Activated CD4-positive, alpha-beta T cell treated with anti-CD3 and anti-CD28 coated beads, Interleukin-2, amount 50 U/mL, for 1 hour (primary cell): Measurements from ENCODE around the gene PLCL2.
"Not testable (repeated sequence)": the region's sequence is repeated elsewhere in the genome, so short reads cannot be mapped to it uniquely, and the experiment has no call there.

ENCODE experiments used
- DNase-seq: peaks from one replicate; pipeline ENCODE4 v3.0.0-alpha.2; 2020

PLCL2 gene

DNA sequence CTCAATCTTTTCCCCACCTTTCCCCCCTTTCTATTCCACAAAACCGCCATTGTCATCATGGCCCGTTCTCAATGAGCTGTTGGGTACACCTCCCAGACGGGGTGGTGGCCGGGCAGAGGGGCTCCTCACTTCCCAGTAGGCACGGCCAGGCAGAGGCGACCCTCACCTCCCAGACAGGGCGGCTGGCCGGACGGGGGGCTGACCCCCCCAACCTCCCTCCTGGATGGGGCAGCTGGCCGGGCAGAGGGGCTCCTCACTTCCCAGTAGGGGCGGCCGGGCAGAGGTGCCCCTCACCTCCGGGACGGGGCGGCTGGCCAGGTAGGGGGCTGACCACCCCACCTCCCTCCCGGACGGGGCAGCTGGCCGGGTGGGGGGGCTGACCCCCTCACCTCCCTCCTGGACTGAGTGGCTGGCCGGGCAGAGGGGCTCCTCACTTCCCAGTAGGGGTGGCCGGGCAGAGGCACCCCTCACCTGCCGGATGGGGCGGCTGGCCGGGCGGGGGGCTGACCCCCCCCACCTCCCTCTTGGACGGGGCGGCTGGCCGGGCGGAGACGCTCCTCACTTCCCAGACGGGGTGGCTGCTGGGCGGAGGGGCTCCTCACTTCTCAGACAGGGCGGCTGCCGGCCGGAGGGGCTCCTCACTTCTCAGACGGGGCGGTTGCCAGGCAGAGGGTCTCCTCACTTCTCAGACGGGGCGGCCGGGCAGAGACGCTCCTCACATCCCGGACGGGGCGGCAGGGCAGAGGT lies 95.2 kb downstream of the PLCL2 start:
- DNase-seq, result not testable (repeated sequence)

DNA sequence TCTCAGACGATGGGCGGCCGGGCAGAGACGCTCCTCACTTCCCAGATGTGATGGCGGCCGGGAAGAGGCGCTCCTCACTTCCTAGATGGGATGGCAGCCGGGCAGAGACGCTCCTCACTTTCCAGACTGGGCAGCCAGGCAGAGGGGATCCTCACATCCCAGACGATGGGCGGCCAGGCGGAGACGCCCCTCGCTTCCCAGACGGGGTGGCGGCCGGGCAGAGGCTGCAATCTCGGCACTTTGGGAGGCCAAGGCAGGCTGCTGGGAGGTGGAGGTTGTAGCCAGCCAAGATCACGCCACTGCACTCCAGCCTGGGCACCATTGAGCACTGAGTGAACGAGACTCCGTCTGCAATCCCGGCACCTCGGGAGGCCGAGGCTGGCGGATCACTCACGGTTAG lies 95.8 kb downstream of the PLCL2 start:
- DNase-seq, result not testable (repeated sequence)

DNA sequence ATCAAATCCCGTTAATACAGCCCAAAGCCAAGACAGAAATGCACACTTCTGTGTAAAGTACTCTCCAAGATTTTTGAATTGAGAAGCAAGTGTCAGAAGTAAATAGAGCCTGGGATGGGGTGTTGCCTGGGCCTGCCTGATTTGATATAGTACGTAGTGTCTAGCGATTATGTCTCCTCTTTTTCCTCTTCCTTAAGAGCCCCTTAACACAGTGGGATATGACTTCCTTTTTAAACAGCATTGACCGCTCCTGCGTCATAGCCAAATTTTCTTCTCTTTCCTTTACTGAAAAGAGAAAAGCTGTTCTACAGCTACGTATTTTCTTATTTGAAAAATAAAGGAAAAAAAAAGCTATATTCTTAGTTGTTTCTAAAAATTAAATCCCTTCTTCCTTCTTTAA lies 97.7 kb downstream of the PLCL2 start:
- DNase-seq, result no peak

DNA sequence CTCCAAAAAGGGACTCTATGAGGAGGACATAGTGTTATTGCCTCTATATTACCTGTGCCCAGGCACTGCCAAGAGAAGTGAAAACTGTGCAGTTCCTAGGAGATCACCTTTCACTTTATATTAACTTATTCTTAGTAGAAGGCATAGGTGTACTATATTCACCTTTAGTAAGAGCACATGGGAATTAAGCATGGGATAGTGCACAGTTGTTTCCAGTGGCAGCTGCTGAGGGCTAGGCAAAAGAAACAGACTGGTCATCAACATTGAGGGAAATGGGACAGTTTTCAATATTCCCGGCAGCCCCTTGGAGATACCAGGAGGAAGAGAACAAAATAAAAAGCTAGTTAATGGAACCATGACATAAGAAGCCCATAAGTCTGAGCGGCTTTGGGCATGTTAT lies 100.9 kb downstream of the PLCL2 start:
- no peak for DNase-seq

DNA sequence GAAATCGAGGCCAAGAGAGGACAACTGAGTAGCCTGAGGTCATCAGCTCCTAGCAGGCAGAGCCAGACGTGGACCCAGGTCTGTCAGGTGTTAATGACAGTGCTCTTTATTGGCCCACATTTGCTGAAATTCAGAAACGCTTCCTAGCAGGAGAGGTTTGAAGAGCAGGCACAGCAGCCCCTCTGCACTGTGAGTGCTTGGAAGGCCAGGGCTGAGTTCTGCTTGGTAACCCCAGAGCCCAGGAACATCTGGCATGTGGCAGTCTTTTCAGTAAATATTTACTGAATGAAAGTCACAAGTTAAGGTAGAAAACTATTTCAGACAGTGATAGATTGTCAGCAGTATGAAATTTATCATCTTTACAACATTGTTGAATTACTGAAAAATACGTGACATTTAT lies 102.4 kb downstream of the PLCL2 start:
- no peak for DNase-seq

DNA sequence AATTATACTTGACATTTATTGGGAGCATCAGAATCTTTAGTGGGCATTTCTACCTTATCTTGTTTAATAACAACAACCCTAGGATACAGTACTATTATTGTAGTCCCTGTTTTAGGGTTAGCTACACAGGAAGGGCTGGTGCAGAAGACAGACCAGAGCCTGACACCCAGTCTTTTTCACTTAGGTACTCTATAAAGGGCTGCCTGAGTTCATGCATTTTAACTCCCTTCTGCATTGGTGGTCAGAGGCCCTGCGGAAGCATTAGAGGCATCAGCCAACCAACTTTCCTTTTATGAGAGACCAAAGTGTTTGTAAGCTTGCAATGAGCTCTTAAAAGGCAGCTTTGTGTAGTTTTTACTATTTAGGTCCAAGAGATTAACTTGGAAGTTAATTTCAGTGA lies 105.4 kb downstream of the PLCL2 start:
- no peak for DNase-seq

DNA sequence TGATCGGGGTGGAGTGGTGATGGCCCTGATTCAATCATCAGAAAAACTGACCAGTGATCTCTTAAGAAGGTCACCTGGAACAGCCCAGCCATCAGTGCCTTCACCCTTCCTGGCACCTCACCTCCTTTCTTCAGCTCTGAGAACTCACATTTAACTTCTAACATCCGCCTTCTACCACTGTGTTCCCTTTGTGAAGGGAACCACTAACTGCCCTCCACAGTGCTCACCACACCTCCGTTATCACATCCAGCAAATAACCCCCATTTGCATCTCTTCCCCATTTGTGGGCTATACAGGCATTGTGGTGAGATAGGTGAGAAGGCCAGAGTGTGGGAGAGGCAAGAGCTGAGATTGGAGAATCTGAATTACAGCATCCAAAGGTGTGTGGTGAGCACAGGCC lies 107.4 kb downstream of the PLCL2 start:
- no peak for DNase-seq

DNA sequence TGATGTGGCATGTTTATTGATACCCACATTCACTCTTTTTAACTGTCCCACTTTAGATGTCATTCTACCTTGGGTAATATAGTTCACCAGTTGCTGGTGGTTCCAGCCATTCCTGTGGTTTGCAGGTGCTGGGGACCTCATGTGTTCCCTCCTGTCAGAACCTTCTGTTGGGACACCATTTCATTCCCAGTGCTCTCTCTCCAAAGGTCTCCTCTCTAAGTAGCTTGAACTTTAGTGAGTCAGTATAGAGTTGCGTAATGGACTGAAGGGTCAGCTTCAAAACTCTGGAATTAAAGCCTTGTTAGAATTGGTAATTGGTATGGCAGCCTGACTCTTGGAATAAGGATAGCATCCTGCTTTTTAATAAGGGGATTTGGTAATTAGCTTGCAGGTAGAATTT lies 108.5 kb downstream of the PLCL2 start:
- no peak for DNase-seq

DNA sequence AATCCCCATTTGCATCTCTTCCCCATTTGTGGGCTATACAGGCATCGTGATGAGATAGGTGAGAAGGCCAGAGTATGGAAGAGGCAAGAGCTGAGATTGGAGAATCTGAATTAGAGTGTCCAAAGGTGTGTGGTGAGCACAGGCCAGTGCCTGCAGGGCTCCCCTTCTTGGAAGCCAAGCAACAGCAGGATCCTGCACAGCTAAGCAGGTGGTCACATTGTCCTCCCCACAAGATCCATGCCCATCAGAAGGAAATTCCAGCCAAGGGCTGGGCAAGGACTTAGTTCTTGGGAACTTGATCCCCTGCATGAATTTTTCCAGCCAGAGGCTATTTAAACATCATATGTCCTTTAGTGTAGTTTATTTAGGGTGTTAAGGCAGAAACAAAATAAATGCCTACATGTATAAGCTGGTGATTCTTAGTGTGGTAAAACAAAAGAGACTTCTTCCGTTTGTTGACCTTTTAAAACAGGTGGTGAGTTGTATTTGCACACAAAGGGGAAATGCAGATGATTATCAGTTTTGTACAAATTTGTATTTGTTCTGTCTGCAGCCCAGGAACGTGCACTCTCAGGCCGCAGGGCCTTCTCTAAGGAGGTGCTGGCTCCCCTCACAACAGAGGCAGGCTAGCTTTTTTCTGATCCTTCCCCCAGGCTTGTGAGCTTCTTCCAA lies 110.2 kb downstream of the PLCL2 start:
- DNase-seq, result no peak

DNA sequence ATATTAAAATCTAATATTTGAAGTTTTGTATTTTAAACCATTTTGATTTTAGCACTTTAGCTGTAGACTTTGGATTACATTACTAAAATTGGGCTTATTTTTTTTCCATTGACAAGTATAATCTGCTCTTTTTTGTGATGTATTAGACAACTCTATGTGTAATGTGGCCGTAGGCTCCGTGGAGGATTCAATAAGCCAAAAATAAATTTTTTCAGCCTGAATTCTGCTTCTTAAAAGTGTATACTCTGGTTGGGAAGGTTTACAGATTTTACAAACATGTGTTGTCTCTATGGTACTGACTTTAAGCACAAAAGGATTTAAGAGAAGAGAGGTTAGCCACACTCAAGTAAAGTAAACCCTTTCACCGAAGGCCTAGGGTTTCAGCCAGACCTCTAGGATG lies 110.8 kb downstream of the PLCL2 start:
- DNase-seq, result no peak

DNA sequence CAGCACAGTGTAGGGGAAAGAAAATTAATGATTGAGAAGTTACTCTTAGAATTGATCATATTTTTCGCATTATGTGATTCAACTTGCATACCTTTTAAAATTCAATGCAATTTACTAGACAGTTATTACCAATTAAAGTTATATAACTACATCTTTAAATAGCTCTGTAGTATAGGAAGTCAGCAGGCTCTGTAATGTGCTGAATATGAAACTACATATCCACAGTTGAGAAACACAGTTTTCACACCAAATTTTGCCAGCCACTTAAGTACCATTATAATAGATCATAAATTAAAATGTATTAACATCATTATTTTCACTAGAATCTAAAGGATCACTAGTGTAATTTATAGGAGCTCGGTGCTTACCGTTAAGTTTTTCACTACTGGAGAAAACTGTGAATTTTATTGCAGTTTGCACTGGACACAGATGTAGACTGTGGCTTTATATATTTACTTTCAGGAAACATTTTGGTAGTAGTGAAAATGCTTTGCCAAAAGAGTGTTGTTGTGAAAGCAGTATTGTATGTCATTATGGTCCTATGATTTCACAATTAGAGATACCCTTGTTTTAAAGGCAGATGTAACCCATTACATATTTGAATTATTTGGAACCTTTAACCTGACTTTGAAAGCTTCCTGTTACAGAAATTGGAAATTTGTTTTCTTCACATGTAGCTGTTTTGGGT lies 113.6 kb downstream of the PLCL2 start:
- no peak for DNase-seq

DNA sequence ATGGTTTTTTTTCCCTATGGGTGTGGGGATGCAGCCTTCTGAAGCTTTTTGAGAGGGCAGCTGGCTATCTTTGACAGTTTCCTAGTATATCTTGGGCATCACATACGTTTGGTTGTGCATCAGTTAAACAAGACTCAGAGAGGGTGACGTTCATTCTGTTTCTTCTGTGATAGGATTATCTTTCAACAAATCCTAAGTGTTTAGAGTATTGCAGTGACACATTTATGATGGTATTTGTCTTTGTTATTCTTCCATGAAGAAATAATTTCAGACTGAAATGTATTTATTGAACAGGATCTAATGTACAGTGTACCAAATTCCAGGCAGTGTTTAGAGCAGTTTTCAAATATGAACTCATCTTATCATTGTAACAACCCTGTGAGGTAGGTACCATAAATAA lies 114.4 kb downstream of the PLCL2 start:
- no peak for DNase-seq

DNA sequence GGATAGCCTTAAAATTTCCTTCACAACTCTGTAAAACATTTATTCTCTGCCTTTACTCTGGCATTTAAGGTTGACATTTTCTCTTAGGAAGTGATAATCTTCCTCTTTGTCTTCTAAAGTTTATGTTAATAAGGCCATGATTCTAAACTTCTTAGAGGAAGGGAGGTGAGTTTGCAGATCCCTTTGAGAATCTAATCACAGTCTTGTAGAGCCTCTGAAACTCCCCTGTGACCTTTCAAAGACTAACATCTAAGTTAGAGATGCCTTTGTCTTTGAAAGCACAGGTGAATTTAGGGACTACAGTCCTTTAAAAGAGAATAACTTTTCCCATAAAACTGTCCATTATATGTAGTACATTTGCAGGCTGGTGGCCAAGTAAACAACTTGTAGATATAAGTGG lies 115.1 kb downstream of the PLCL2 start:
- no peak for DNase-seq

DNA sequence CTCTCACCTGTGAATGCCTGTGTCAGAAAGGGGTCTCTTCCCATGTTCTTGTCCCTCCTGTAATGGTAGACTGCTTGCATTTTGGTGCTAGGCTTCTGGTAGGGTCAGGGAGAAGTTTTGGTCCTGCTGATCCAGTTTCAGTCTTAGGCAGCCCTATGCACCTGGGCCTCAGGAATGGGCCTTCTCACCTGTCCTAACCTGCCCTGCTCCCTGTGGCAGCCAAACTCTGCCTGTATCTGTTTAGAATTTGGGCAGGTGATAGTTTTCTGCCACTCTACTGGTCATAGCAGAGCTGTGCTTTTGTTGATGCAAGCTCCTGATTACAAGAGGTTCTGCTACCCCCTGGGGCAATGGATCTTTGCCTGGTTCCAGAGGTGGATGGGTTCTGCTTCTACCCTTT lies 118.7 kb downstream of the PLCL2 start:
- DNase-seq, result no peak

DNA sequence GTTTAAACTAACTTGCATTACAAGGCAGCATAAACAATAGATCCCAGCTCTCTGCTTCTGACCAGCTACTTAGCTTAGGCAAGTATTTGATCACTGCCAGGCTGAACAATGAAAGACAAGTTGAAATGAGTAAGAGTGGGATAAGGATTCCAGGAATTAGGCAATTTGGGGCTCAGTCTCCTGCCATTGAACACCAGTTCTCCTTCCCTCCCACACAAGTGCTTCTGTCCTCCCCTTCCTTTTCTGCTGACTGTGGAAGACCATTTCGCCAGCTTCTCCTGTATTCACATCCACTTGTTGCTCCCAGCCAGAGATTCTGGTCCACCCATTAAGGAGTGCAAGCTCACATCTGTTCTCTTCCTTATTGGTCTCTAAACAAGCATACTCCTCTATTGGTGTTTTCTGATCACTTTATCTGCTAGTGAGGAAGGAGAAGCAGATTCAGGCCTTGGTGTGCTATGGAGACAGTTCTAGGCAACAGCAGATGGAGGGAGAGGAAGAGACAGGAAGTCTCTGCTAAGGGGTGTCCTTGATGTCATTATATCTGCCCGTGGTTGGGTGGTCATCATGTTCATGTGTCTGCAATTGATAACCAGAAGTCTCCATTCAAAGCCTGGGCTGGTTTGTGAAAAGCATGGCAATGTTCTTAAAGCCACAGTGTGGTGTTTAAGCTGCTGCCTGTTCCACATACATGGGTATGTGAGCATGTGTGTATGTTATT lies 121.5 kb downstream of the PLCL2 start:
- DNase-seq, result no peak

DNA sequence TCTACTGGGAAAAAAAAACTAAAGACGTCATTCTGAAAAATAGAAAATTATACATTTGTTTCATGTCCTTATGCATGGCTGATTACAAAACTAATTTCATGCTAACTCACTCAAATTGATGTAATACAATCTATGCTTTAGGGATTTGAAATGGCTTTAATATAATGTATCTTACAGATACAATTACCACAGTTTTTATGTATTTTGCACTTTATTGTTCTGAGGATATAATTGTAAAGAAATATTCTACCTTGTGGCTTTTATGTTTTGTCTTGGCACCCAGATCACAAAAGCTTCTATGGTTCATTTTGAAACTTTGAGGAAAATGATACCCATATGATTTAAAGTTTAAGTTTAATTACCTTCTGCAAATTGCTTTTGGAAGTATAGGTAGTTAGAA lies 122.5 kb downstream of the PLCL2 start:
- DNase-seq, result no peak

DNA sequence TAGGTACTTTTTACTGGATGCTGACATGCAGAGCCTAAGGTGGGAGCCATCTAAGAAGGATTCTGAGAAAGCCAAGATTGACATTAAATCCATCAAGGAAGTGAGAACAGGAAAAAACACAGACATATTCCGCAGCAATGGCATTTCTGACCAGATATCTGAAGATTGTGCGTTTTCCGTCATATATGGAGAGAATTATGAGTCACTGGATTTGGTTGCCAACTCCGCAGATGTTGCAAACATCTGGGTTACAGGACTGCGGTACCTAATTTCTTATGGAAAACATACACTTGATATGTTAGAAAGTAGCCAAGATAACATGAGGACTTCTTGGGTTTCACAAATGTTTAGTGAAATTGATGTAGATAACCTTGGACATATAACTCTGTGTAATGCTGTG lies 125.1 kb downstream of the PLCL2 start:
- DNase-seq, result no peak

DNA sequence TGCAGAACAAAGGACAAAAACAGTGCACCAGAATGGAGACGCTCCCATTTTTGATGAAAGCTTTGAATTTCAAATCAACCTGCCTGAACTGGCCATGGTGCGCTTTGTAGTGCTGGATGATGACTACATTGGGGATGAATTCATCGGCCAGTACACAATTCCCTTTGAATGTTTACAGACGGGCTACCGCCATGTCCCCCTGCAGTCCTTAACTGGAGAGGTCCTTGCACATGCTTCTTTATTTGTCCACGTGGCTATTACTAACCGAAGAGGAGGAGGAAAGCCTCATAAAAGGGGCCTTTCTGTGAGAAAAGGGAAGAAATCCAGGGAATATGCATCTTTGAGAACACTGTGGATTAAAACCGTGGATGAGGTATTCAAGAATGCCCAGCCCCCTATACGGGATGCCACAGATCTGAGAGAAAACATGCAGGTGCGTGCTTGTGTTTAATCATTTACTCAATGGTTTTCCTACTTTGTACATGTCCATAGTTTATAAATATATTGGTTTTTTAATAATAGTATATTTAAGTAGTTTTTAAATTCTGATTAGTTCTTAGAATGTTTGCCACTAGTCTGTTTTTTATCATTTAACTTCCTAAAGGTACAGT lies 127.1 kb downstream of the PLCL2 start:
- DNase-seq, result no peak

DNA sequence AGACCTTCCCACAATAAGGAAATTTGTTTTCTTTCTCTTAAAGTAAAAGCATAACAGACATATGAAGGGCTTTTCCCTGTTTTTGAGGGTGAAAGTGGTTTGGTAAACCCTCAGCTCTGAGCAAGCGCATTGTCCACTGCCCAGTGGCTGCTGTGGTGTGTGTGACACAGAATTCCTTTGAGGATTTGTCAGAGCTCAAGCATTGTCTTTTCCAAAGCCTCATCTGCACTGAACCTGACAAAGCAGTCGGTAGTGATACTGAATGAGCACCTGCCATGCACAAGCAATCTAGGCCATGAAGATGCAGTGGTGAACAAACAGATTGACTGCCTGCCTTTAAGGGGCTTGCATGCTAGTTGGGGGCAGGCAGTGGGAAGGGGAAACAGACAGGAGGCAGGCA lies 128.3 kb downstream of the PLCL2 start:
- no peak for DNase-seq

DNA sequence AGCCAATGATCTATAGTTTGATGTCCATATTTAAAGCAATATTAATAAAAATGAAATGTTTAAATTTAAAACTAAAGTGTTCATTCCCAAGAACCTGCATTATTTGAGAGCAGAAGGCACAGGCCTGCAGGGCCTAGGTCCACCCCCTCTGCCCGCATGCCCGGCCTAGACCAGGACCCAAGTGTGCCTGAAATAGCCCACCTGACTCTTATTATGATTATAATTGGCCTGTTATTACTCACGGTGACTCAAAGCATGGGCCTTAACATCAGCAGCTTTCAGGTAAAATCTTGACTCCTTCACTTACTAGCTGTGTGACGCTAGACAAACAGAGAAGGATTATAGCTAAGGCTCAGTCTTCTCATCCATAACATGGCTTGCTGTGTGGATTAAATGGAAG lies 128.8 kb downstream of the PLCL2 start:
- DNase-seq, result no peak

DNA sequence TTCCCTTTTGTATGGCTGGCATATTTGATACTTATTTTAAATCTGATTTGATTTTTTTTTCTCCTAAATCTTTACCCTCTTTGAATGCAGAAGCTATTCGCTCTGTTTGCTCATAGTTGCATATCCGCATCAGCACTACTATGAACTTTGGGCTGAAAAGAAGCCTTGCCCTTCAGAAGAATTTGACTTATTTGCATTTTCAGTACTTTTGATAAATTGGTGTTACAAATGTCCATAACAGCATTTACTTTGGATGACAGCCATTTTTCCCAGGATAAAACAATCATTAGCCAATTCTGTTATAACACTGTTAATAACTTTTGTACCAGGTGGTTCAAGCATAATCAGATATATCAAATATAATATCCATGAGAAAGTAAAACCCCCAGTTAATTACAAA lies 129.5 kb downstream of the PLCL2 start:
- no peak for DNase-seq

DNA sequence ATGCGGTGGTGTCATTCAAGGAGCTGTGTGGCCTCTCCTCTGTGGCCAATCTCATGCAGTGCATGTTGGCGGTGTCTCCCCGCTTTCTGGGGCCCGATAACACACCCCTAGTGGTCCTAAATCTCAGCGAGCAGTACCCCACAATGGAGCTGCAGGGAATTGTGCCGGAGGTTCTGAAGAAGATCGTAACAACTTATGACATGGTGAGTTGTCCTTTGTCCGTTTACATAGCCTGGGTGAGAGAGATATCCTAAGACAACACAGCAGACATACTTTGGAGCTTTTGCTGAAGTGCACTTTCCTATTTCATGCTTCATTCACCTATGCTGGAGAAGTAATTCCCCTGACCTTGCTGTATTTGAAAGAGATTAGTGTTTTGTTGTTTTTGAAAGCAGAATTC lies 130.0 kb downstream of the PLCL2 start:
- no peak for DNase-seq

DNA sequence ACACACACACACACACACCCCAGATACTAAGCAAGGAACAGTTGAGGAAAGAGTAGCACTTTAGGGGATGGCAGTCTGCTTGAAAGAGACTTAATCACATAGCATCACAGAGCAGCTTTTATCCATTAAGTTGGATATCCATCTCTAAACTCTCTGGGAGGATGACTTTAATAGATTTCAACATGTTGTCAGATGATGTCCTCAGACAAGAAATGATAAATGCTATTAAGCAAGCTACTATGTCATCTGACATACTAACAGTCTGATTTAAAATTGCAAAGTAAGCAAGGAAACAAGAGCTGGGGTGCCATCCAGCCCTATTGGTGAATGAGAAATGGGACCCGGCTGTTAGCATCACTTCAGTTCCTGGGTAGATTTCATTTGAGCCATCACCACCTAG lies 136.9 kb downstream of the PLCL2 start:
- no peak for DNase-seq
